HepG2 (cell line): ENCODE results near the gene NANOS1. TPM values are rescaled to one million over a fixed set of nuclear protein-coding genes. Genes with fewer than 3 reads are reported as not detected.

Source experiments
- ATAC-seq: fragments of 200-7000 bp; cut with Tn5 transposase; 3 replicates; pipeline ENCODE4 v1.9.1; 2020; ENCODE audit warnings: mild to moderate bottlenecking, moderate library complexity
- BruUV-seq: library from RNA; stranded (reverse); fragments of 400-500 nt; replicated peaks from 2 replicates; lab custom pipeline; 2021; lab: Mats Ljungman, UMichigan
- CTCF ChIA-PET: fragments of 300-600 bp; formaldehyde crosslinking; extraction: SDS; loops from one replicate; lab custom pipeline; 2021; ENCODE audit warnings: low total read pairs, inconsistent platforms, low intra/inter-chr PET ratio; lab: Yijun Ruan, JAX
- POLR2A ChIA-PET: fragments of 350-600 bp; sonication (Branson Sonifier 250); formaldehyde crosslinking; loops from one replicate; lab custom pipeline; 2020; ENCODE audit warnings: antibody characterized with exemption, inconsistent platforms; lab: Yijun Ruan, JAX
- DNase-seq: peaks from one replicate; pipeline ENCODE4 v3.0.0-alpha.2; 2015; ENCODE audit warnings: low spot score
- FAIRE-seq: peaks from 3 replicates; lab custom pipeline; 2011; peaks lifted over from hg19 to GRCh38; lab: Jason Lieb, UNC
- H2AFZ ChIP-seq: one replicate; pipeline ENCODE4 v1.6.1; 2011; ENCODE audit warnings: low read length, inconsistent platforms
- H3K27ac ChIP-seq: fragments of 300-600 bp; 3 replicates; pipeline ENCODE4 v1.8.0; 2011; ENCODE audit warnings: mixed run types, mild to moderate bottlenecking, mixed read lengths, low read length, inconsistent platforms; ENCODE audit not compliant: insufficient read depth; ENCODE audit errors: extremely low read length
- H3K27me3 ChIP-seq, 2 experiments: fragments of 200-600 bp in 1 of 2; 2 replicates in 1 of 2; 3 replicates in 1 of 2; pipeline versions ENCODE4 v1.6.0 to v1.8.0; 2011; ENCODE audit warnings: low read length in 2 of 2, mild to moderate bottlenecking in 2 of 2, moderate library complexity in 2 of 2, inconsistent platforms in 1 of 2; ENCODE audit not compliant: insufficient read depth in 2 of 2, control insufficient read depth in 1 of 2
- H3K36me3 ChIP-seq, 2 experiments: fragments of 200-600 bp in 1 of 2; replicated peaks in 1 of 2; 2 replicates in 1 of 2; 3 replicates in 1 of 2; pipeline versions ENCODE4 v1.5.1 to v1.8.0; 2011; ENCODE audit warnings: low read length in 2 of 2, inconsistent platforms in 1 of 2; ENCODE audit not compliant: insufficient read depth in 2 of 2, control insufficient read depth in 1 of 2
- H3K4me1 ChIP-seq: 2 replicates; pipeline ENCODE4 v1.5.1; 2012; ENCODE audit warnings: low read length, inconsistent platforms; ENCODE audit not compliant: insufficient read depth
- H3K4me2 ChIP-seq: 2 replicates; pipeline ENCODE4 v1.6.0; 2011; ENCODE audit warnings: low read depth, low read length, inconsistent platforms
- H3K4me3 ChIP-seq, 3 experiments: fragments of 200-600 bp in 1 of 3; sonication (generic), shearing (Covaris generic) in 1 of 3; replicated peaks in 1 of 3; 2 replicates each; pipeline ENCODE4 v1.5.1; 2011 to 2016; ENCODE audit warnings: low read length in 3 of 3, inconsistent platforms in 2 of 3, low read depth in 2 of 3, mild to moderate bottlenecking in 2 of 3, control low read depth in 1 of 3, mixed read lengths in 1 of 3; ENCODE audit not compliant: insufficient read depth in 1 of 3
- H3K79me2 ChIP-seq: one replicate; pipeline ENCODE4 v1.6.1; 2011; ENCODE audit warnings: low read length, inconsistent platforms; ENCODE audit not compliant: insufficient read depth
- H3K9ac ChIP-seq: 2 replicates; pipeline ENCODE4 v1.6.0; 2011; ENCODE audit warnings: mild to moderate bottlenecking, low read depth, low read length, inconsistent platforms; ENCODE audit not compliant: insufficient read depth
- H3K9me3 ChIP-seq: 2 replicates; pipeline ENCODE4 v1.5.1; 2012; ENCODE audit warnings: mild to moderate bottlenecking, low read length
- H4K20me1 ChIP-seq: 2 replicates; pipeline ENCODE4 v1.6.0; 2011; ENCODE audit warnings: inconsistent platforms, mild to moderate bottlenecking, low read length, moderate library complexity; ENCODE audit not compliant: insufficient read depth
- CHCHD3 ChIP-seq: sonication (generic); formaldehyde crosslinking; IDR thresholded peaks from 2 replicates; pipeline ENCODE4 v1.8.0; 2022; ENCODE audit warnings: mild to moderate bottlenecking, missing genetic modification reagents, moderate library complexity
- GABPB1 ChIP-seq: IDR thresholded peaks from 2 replicates; pipeline ENCODE4 v1.6.1; 2016; ENCODE audit warnings: mild to moderate bottlenecking, missing genetic modification reagents, moderate library complexity, missing compliant biosample characterization
- HIVEP1 ChIP-seq: sonication (generic); formaldehyde crosslinking; IDR thresholded peaks from 2 replicates; pipeline ENCODE4 v1.4.0; 2020; ENCODE audit warnings: mild to moderate bottlenecking, missing genetic modification reagents
- HNRNPLL ChIP-seq: fragments of 200-400 bp; formaldehyde crosslinking; IDR thresholded peaks from 2 replicates; pipeline ENCODE4 v1.6.1; 2017; ENCODE audit warnings: mild to moderate bottlenecking, low read depth, low read length; ENCODE audit not compliant: poor library complexity, severe bottlenecking
- MAX ChIP-seq: IDR thresholded peaks from 2 replicates; pipeline ENCODE4 v1.6.1; 2012; ENCODE audit warnings: inconsistent platforms
- NFYB ChIP-seq: sonication (generic); formaldehyde crosslinking; IDR thresholded peaks from 2 replicates; pipeline ENCODE4 v1.4.0; 2020; ENCODE audit warnings: missing genetic modification reagents
- NFYC ChIP-seq: IDR thresholded peaks from 2 replicates; pipeline ENCODE4 v1.6.1; 2016; ENCODE audit warnings: missing genetic modification reagents, missing compliant biosample characterization
- PHF21A ChIP-seq: sonication (generic); formaldehyde crosslinking; IDR thresholded peaks from 2 replicates; pipeline ENCODE4 v1.5.0; 2020; ENCODE audit warnings: mild to moderate bottlenecking, missing genetic modification reagents
- PHF8 ChIP-seq: sonication (generic); formaldehyde crosslinking; IDR thresholded peaks from 2 replicates; pipeline ENCODE4 v1.5.0; 2020; ENCODE audit warnings: missing genetic modification reagents
- POGZ ChIP-seq: sonication (generic); formaldehyde crosslinking; IDR thresholded peaks from 2 replicates; pipeline ENCODE4 v1.4.0; 2020; ENCODE audit warnings: mild to moderate bottlenecking, missing genetic modification reagents
- RFXAP ChIP-seq: sonication (generic); formaldehyde crosslinking; IDR thresholded peaks from 2 replicates; pipeline ENCODE4 v1.4.0; 2020; ENCODE audit warnings: missing genetic modification reagents, borderline replicate concordance
- SP4 ChIP-seq: sonication (generic); formaldehyde crosslinking; IDR thresholded peaks from 2 replicates; pipeline ENCODE4 v1.8.1; 2023; ENCODE audit warnings: mild to moderate bottlenecking, missing genetic modification reagents
- STAG1 ChIP-seq: sonication (generic); formaldehyde crosslinking; IDR thresholded peaks from 2 replicates; pipeline ENCODE4 v1.4.0; 2020; ENCODE audit warnings: missing genetic modification reagents
- TCF12 ChIP-seq, 2 experiments: fragments of 450-650 bp in 1 of 2; sonication (generic) in 1 of 2; formaldehyde crosslinking in 1 of 2; IDR thresholded peaks; 2 replicates each; pipeline versions ENCODE4 v1.6.1 to v1.8.0; 2017 to 2022; ENCODE audit warnings: antibody characterized with exemption in 1 of 2, mild to moderate bottlenecking in 1 of 2, missing genetic modification reagents in 1 of 2, moderate library complexity in 1 of 2
- TFDP1 ChIP-seq: IDR thresholded peaks from 2 replicates; pipeline ENCODE4 v1.6.1; 2016; ENCODE audit warnings: missing compliant biosample characterization, missing genetic modification reagents, borderline replicate concordance
- ZNF230 ChIP-seq: sonication (generic); formaldehyde crosslinking; IDR thresholded peaks from 2 replicates; pipeline ENCODE4 v1.4.0; 2020; ENCODE audit warnings: mild to moderate bottlenecking, missing genetic modification reagents
- ZNF274 ChIP-seq: sonication (generic); formaldehyde crosslinking; IDR thresholded peaks from 2 replicates; pipeline ENCODE4 v1.5.1; 2020; ENCODE audit warnings: mild to moderate bottlenecking, missing genetic modification reagents
- ZNF44 ChIP-seq: sonication (generic); formaldehyde crosslinking; IDR thresholded peaks from 2 replicates; pipeline ENCODE4 v1.5.1; 2020; ENCODE audit warnings: mild to moderate bottlenecking, missing genetic modification reagents
- ZNF781 ChIP-seq: sonication (generic); formaldehyde crosslinking; IDR thresholded peaks from 2 replicates; pipeline ENCODE4 v1.5.1; 2020; ENCODE audit warnings: borderline replicate concordance, mild to moderate bottlenecking, missing genetic modification reagents; ENCODE audit errors: not compliant biosample characterization
- ZNF883 ChIP-seq: sonication (generic); formaldehyde crosslinking; IDR thresholded peaks from 2 replicates; pipeline ENCODE4 v1.5.1; 2020; ENCODE audit warnings: mild to moderate bottlenecking, missing genetic modification reagents; ENCODE audit errors: not compliant biosample characterization
- WGBS: methylation state at CpG from one replicate; pipeline ENCODE4 v1.1.6; 2017; ENCODE audit warnings: low lambda C conversion rate; 5-methylcytosine and 5-hydroxymethylcytosine counted together
- in situ Hi-C: cut with HindIII; loops from 2 replicates; pipeline ENCODE4 v1.10.0; 2017; ENCODE audit warnings: low pct_unique_long_range_greater_than_20kb; ENCODE audit not compliant: extremely low pct_ligation_motif_present
- intact Hi-C: fragments of 100-400 bp; cut with micrococcal nuclease; formaldehyde crosslinking; loops from one replicate; pipeline ENCODE4 v1.10.0; 2022; ENCODE audit not compliant: unreplicated experiment
- polyA plus RNA-seq, 8 experiments: library from polyadenylated mRNA; depleted of rRNA in 3 of 8; stranded (reverse) in 7 of 8; unstranded in 1 of 8; fragments of >200 nt; fragmentation: Illumina TruSeq in 4 of 8; extraction: Trizol in 4 of 8; gene quantifications; 2 replicates each; pipeline versions ENCODE4 v1.2.1 to v1.2.3, GENCODE V29; 2011 to 2016; ENCODE audit warnings: low read depth in 4 of 8, missing spikeins in 1 of 8, mixed read lengths in 1 of 8; ENCODE audit not compliant: insufficient read depth in 1 of 8
- total RNA-seq, 5 experiments: library from RNA; depleted of rRNA; stranded (reverse); fragments of >200 nt; fragmentation: Illumina TruSeq; extraction: Trizol; gene quantifications; 2 replicates each; pipeline ENCODE4 v1.2.3, GENCODE V29; 2016; ENCODE audit warnings: low read depth in 1 of 5
- TF ChIP-seq, protein P1 (sequence below): sonication (generic); formaldehyde crosslinking; IDR thresholded peaks from 2 replicates; pipeline ENCODE4 v1.4.0; 2020; ENCODE audit warnings: missing genetic modification reagents

The NANOS1 gene
- total and polyA plus RNA-seq, 2 of the 13 experiments (the other 11 are each of a cell fraction or from before 2014, with no cell fraction given), result 1.7 to 2.2 TPM

- Histone ChIP-seq H3K4me2 (peak overlapping the region; percentile 92), H3K9ac (peak overlapping the region; percentile 34), H3K4me3 (peak overlapping the region; percentile 49 to 77 (median 64)), H3K79me2 (no peaks in the 10 kb centered on the region), H3K27ac (no peak overlapping the region), H2AFZ (peak overlapping the region; percentile 11), H3K4me1 (peaks cover 60% of the 10 kb centered on the region), H4K20me1 (peaks cover 21% of the 10 kb centered on the region; the same call in 1 of the 2 replicates), H3K36me3 (peaks cover 3% of the 10 kb centered on the region in 2 experiments), H3K27me3 (peaks cover 3 to 27% of the 10 kb centered on the region in 2 experiments; a peak in 2 of 5 replicates), H3K9me3 (no peaks in the 10 kb centered on the region)
- ChIA-PET POLR2A (interaction anchor here (0.8 to 1.2 kb wide), 4 partner anchors 20 to 242 kb away, joined by 3 to 6 read pairs (median 3); no protein-coding TSS in a partner anchor), CTCF (no interaction called here)
- under 1% methylated on average over 20 of the region's 68 CpGs for WGBS
- BruUV-seq, result no TSS peak
- peak; percentile 82 for ATAC-seq
- intact Hi-C loops, result loop anchor here (5.0 to 10.0 kb wide), 2 partner anchors 274 to 462 kb away; partner anchors contain the start of gene CACUL1
- peak; percentile 84 for DNase-seq
- no peak for FAIRE-seq
- in situ Hi-C loops, result no loop called here
- TF ChIP-seq HIVEP1 (CRISPR knock-in tag), result 0 out of 2 replicates have a peak, but pooled peaks have one; percentile 42
- TF ChIP-seq MAX, result peak; percentile 43
- TF ChIP-seq ZNF44 (CRISPR knock-in tag), result 0 out of 2 replicates have a peak, but pooled peaks have one; percentile 27
- TF ChIP-seq ZNF883 (CRISPR knock-in tag), result peak; percentile 67
- TF ChIP-seq ZNF781 (CRISPR knock-in tag), result peak; percentile 36
- 0 out of 2 replicates have a peak, but pooled peaks have one; percentile 44 for TF ChIP-seq ZNF230 (CRISPR knock-in tag)
- TF ChIP-seq POGZ (CRISPR knock-in tag), result peak; percentile 48; the same call in 1 of the 2 replicates
- TF ChIP-seq GABPB1 (CRISPR knock-in tag), result peak; percentile 27; the same call in 1 of the 2 replicates
- peak; percentile 88 for TF ChIP-seq NFYC (CRISPR knock-in tag)
- TF ChIP-seq SP4, result peak; percentile 92
- TF ChIP-seq PHF21A (CRISPR knock-in tag), result peak; percentile 91
- TF ChIP-seq, protein P1, sequence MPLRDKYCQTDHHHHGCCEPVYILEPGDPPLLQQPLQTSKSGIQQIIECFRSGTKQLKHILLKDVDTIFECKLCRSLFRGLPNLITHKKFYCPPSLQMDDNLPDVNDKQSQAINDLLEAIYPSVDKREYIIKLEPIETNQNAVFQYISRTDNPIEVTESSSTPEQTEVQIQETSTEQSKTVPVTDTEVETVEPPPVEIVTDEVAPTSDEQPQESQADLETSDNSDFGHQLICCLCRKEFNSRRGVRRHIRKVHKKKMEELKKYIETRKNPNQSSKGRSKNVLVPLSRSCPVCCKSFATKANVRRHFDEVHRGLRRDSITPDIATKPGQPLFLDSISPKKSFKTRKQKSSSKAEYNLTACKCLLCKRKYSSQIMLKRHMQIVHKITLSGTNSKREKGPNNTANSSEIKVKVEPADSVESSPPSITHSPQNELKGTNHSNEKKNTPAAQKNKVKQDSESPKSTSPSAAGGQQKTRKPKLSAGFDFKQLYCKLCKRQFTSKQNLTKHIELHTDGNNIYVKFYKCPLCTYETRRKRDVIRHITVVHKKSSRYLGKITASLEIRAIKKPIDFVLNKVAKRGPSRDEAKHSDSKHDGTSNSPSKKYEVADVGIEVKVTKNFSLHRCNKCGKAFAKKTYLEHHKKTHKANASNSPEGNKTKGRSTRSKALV, result peak; percentile 70; the same call in 1 of the 2 replicates
- peak; percentile 74; the same call in 1 of the 2 replicates for TF ChIP-seq RFXAP (CRISPR knock-in tag)
- peak; percentile 52; the same call in 1 of the 2 replicates for TF ChIP-seq ZNF274 (CRISPR knock-in tag)
- peak; percentile 46; the same call in 1 of the 2 replicates for TF ChIP-seq PHF8 (CRISPR knock-in tag)
- TF ChIP-seq STAG1 (CRISPR knock-in tag), result no peak
- peak; percentile 73 for TF ChIP-seq HNRNPLL
- peak; percentile 87 for TF ChIP-seq NFYB (CRISPR knock-in tag)
- TF ChIP-seq TFDP1 (CRISPR knock-in tag), result 0 out of 2 replicates have a peak, but pooled peaks have one; percentile 64
- TF ChIP-seq CHCHD3 (CRISPR knock-in tag), result no peak
- TF ChIP-seq TCF12 (IDR thresholded peaks at IDR 0.05), result no peak
- TF ChIP-seq TCF12 (CRISPR knock-in tag; IDR thresholded peaks at IDR 0.05), result no peak
Observed at GRCh38 chr10:119028900-119029612, 458 bp upstream of the NANOS1 start.
